Right lobe of liver (tissue), 4 donors: ENCODE data around the gene SPATA6L.
A peak's percentile ranks its signal among the peaks of the same experiment; 100 is the strongest.

Source experiments
- CTCF ChIP-seq, 4 donors: fragments of 200-600 bp in 3 of 4; fragments of 450-650 bp in 1 of 4; IDR thresholded peaks; one replicate each; pipeline versions ENCODE4 v1.5.1 to v1.8.0; 2016 to 2022; ENCODE audit warnings: antibody characterized with exemption in 4 of 4, mild to moderate bottlenecking in 2 of 4
- POLR2A ChIP-seq: fragments of 450-650 bp; IDR thresholded peaks from one replicate; pipeline ENCODE4 v1.6.1; 2017; ENCODE audit warnings: antibody characterized with exemption, mild to moderate bottlenecking
- donor health status: DM: no; HTN: no; CAD: no.
- donor health status: DM: no; HTN: no; CAD: no.
- donor health status: DM: no; HTN: yes; CAD: no.

- TF ChIP-seq CTCF (IDR thresholded peaks at IDR 0.05) (peak; percentile 28 to 63 (median 62)), POLR2A (peak; percentile 94)
Measured at GRCh38 chr9:4662108-4662988, 3.9 kb downstream of the SPATA6L start, which contains the start of gene PLPP6.
